ENCODE results near the gene PTGER1. TPM values are rescaled to one million over a fixed set of nuclear protein-coding genes. Genes with fewer than 3 reads are reported as not detected.
"Not testable (repeated sequence)": the region's sequence is repeated elsewhere in the genome, so short reads cannot be mapped to it uniquely, and the experiment has no call there.

The PTGER1 gene
- total RNA-seq, 1 donor from 2014 or later: 0.91 TPM

- no peak overlapping the region for H3K9ac ChIP-seq (ENCODE audit: low read length)
- TF ChIP-seq CTCF (IDR thresholded peaks at IDR 0.05; ENCODE audit: insufficient read depth, low read depth, low read length) (no peak), EZH2 (IDR thresholded peaks at IDR 0.05; ENCODE audit: insufficient read depth, low read length) (no peak)
- H4K20me1 ChIP-seq (ENCODE audit: insufficient read depth, low read length): no peaks in the 10 kb centered on the region
- FAIRE-seq (no peak), DNase-seq (ENCODE audit: low read depth) (no peak)
- Mint-ChIP-seq H3K27ac (ENCODE audit: unreplicated experiment) (no peak overlapping the region), H3K36me3 (ENCODE audit: low read depth, unreplicated experiment) (peaks cover 9% of the 10 kb centered on the region), H3K9me3 (ENCODE audit: unreplicated experiment) (no peaks in the 10 kb centered on the region), H3K27me3 (ENCODE audit: low read depth, unreplicated experiment) (no peaks in the 10 kb centered on the region), H3K4me1 (ENCODE audit: low read depth, unreplicated experiment) (no peaks in the 10 kb centered on the region), H3K4me3 (ENCODE audit: unreplicated experiment) (no peak overlapping the region)
- H3K36me3 ChIP-seq (ENCODE audit: insufficient read depth, low read length): no peaks in the 10 kb centered on the region
- H2AFZ ChIP-seq (ENCODE audit: low read depth, low read length): no peak overlapping the region
- no peak overlapping the region for H3K4me2 ChIP-seq (ENCODE audit: low read length)
- H3K9me3 ChIP-seq (ENCODE audit: insufficient read depth, low read depth, low read length): no peaks in the 10 kb centered on the region
- no peaks in the 10 kb centered on the region for H3K79me2 ChIP-seq (ENCODE audit: insufficient read depth, low read length)
- no peak overlapping the region for H3K27ac ChIP-seq (ENCODE audit: low read depth, low read length)
- H3K4me3 ChIP-seq (ENCODE audit: insufficient read depth, low read depth, low read length): no peak overlapping the region
- H3K4me1 ChIP-seq (ENCODE audit: insufficient read depth, low read length): no peaks in the 10 kb centered on the region
- H3K27me3 ChIP-seq (ENCODE audit: insufficient read depth, low read length): no peaks in the 10 kb centered on the region
Measured at GRCh38 chr19:14459703-14460102, 15.5 kb downstream of the PTGER1 start.

GRCh38 chr19:14452303-14452702 lies 22.9 kb downstream of the PTGER1 start:
- H3K4me3 Mint-ChIP-seq (ENCODE audit: unreplicated experiment); H2AFZ ChIP-seq (ENCODE audit: low read depth, low read length); H3K4me2 ChIP-seq (ENCODE audit: low read length); DNase-seq (ENCODE audit: low read depth); H3K4me1 Mint-ChIP-seq (ENCODE audit: low read depth, unreplicated experiment); H3K27me3 ChIP-seq (ENCODE audit: insufficient read depth, low read length); H3K27ac ChIP-seq (ENCODE audit: low read depth, low read length); H3K9me3 Mint-ChIP-seq (ENCODE audit: unreplicated experiment); H4K20me1 ChIP-seq (ENCODE audit: insufficient read depth, low read length); FAIRE-seq; H3K27me3 Mint-ChIP-seq (ENCODE audit: low read depth, unreplicated experiment); H3K9ac ChIP-seq (ENCODE audit: low read length); H3K4me1 ChIP-seq (ENCODE audit: insufficient read depth, low read length); H3K27ac Mint-ChIP-seq (ENCODE audit: unreplicated experiment); H3K9me3 ChIP-seq (ENCODE audit: insufficient read depth, low read depth, low read length); H3K79me2 ChIP-seq (ENCODE audit: insufficient read depth, low read length); H3K4me3 ChIP-seq (ENCODE audit: insufficient read depth, low read depth, low read length); H3K36me3 ChIP-seq (ENCODE audit: insufficient read depth, low read length): not testable (repeated sequence)
- H3K36me3 Mint-ChIP-seq (ENCODE audit: low read depth, unreplicated experiment): peaks cover 28% of the 10 kb centered on the region

- Histone ChIP-seq H3K27ac (ENCODE audit: low read depth, low read length) (no peak overlapping the region), H3K4me2 (ENCODE audit: low read length) (no peak overlapping the region), H3K9ac (ENCODE audit: low read length) (no peak overlapping the region), H3K79me2 (ENCODE audit: insufficient read depth, low read length) (no peaks in the 10 kb centered on the region), H2AFZ (ENCODE audit: low read depth, low read length) (no peak overlapping the region), H4K20me1 (ENCODE audit: insufficient read depth, low read length) (peaks cover 4% of the 10 kb centered on the region), H3K36me3 (ENCODE audit: insufficient read depth, low read length) (peaks cover 6% of the 10 kb centered on the region), H3K27me3 (ENCODE audit: insufficient read depth, low read length) (no peaks in the 10 kb centered on the region), H3K9me3 (ENCODE audit: insufficient read depth, low read depth, low read length) (no peaks in the 10 kb centered on the region), H3K4me3 (ENCODE audit: insufficient read depth, low read depth, low read length) (no peak overlapping the region), H3K4me1 (ENCODE audit: insufficient read depth, low read length) (no peaks in the 10 kb centered on the region)
- peaks cover 36% of the 10 kb centered on the region for H3K36me3 Mint-ChIP-seq (ENCODE audit: low read depth, unreplicated experiment)
- no peaks in the 10 kb centered on the region for H3K4me1 Mint-ChIP-seq (ENCODE audit: low read depth, unreplicated experiment)
- DNase-seq (ENCODE audit: low read depth) (no peak), FAIRE-seq (no peak)
- no peaks in the 10 kb centered on the region for H3K27me3 Mint-ChIP-seq (ENCODE audit: low read depth, unreplicated experiment)
- H3K27ac Mint-ChIP-seq (ENCODE audit: unreplicated experiment): no peak overlapping the region
- H3K4me3 Mint-ChIP-seq (ENCODE audit: unreplicated experiment): no peak overlapping the region
- TF ChIP-seq EZH2 (IDR thresholded peaks at IDR 0.05; ENCODE audit: insufficient read depth, low read length): no peak
- H3K9me3 Mint-ChIP-seq (ENCODE audit: unreplicated experiment): no peaks in the 10 kb centered on the region
Measured at GRCh38 chr19:14450876-14451275, 24.3 kb downstream of the PTGER1 start.
